NB4 (cell line): ENCODE results near the gene RTP4.

Source experiments
- DNase-seq: peaks from one replicate; pipeline ENCODE4 v3.0.0; 2010; ENCODE audit warnings: low read depth
- H3K4me3 ChIP-seq: one replicate; pipeline ENCODE4 v1.5.1; 2011; ENCODE audit warnings: mild to moderate bottlenecking, low read depth, low read length, moderate library complexity
- MYC ChIP-seq: IDR thresholded peaks from 2 replicates; pipeline ENCODE4 v1.6.1; 2011; ENCODE audit warnings: low read depth, low read length
- POLR2A ChIP-seq: IDR thresholded peaks from 2 replicates; pipeline ENCODE4 v1.6.1; 2011; ENCODE audit warnings: mild to moderate bottlenecking; ENCODE audit not compliant: insufficient read length; ENCODE audit errors: extremely low read depth
- TF ChIP-seq, protein P1 (sequence below): IDR thresholded peaks from one replicate; pipeline ENCODE4 v1.5.1; 2012; ENCODE audit warnings: low read depth, low read length
- TF ChIP-seq, protein P2 (sequence below): IDR thresholded peaks from 2 replicates; pipeline ENCODE4 v1.6.1; 2011; ENCODE audit warnings: low read depth, low read length

The RTP4 gene

DNA sequence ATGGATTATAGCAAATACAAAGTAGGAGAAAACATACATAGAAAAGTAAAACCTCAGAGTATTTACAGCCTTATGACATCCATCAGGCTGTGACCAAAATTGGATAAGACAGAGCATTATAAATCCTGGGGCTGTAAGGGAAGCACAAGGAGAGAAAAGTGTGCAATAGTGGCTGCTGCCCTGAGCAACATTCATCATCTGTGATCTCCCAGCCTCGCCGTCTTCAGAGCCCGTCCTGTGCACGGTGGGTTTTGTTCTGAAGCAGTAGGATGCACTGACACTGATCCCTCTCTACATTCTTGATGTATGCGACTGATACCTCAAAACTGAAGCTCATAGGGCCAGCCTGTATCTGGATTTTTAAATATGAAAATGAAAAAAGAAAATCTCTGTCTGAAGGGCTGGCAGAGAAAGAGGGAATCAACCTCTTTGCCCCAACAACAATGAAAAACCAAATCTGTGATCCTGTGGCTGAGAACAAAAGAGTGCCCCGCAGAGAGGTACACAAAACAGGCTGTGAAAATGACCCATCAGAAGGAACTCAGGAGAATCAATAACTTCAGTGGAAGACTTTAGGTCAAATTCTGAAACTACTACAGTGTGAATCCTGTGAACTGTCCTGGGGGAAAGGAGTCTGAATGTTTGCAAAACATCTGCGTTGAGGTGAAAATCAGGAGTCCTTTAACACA, 8.2 kb upstream of the RTP4 start:
- DNase-seq, result no peak
- no peak overlapping the region for H3K4me3 ChIP-seq
- TF ChIP-seq, protein P1, sequence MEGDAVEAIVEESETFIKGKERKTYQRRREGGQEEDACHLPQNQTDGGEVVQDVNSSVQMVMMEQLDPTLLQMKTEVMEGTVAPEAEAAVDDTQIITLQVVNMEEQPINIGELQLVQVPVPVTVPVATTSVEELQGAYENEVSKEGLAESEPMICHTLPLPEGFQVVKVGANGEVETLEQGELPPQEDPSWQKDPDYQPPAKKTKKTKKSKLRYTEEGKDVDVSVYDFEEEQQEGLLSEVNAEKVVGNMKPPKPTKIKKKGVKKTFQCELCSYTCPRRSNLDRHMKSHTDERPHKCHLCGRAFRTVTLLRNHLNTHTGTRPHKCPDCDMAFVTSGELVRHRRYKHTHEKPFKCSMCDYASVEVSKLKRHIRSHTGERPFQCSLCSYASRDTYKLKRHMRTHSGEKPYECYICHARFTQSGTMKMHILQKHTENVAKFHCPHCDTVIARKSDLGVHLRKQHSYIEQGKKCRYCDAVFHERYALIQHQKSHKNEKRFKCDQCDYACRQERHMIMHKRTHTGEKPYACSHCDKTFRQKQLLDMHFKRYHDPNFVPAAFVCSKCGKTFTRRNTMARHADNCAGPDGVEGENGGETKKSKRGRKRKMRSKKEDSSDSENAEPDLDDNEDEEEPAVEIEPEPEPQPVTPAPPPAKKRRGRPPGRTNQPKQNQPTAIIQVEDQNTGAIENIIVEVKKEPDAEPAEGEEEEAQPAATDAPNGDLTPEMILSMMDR, result no peak
- TF ChIP-seq, protein P2, sequence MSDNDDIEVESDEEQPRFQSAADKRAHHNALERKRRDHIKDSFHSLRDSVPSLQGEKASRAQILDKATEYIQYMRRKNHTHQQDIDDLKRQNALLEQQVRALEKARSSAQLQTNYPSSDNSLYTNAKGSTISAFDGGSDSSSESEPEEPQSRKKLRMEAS, result no peak
- TF ChIP-seq MYC (no peak), POLR2A (no peak)

GRCh38 chr3:187360596-187360995, 7.6 kb upstream of the RTP4 start:
- no peak overlapping the region for H3K4me3 ChIP-seq
- DNase-seq, result no peak

GRCh38 chr3:187361835-187362234, 6.3 kb upstream of the RTP4 start:
- H3K4me3 ChIP-seq, result no peak overlapping the region
- no peak for DNase-seq
- TF ChIP-seq POLR2A (no peak), MYC (no peak)
- TF ChIP-seq, protein P1, result no peak
- TF ChIP-seq, protein P2, result no peak

More at GRCh38 chr3:187360596-187360995, 7.6 kb upstream of the RTP4 start:
- TF ChIP-seq, protein P1, result no peak
- no peak for TF ChIP-seq MYC
- TF ChIP-seq, protein P2, result no peak
- TF ChIP-seq POLR2A, result no peak

DNA sequence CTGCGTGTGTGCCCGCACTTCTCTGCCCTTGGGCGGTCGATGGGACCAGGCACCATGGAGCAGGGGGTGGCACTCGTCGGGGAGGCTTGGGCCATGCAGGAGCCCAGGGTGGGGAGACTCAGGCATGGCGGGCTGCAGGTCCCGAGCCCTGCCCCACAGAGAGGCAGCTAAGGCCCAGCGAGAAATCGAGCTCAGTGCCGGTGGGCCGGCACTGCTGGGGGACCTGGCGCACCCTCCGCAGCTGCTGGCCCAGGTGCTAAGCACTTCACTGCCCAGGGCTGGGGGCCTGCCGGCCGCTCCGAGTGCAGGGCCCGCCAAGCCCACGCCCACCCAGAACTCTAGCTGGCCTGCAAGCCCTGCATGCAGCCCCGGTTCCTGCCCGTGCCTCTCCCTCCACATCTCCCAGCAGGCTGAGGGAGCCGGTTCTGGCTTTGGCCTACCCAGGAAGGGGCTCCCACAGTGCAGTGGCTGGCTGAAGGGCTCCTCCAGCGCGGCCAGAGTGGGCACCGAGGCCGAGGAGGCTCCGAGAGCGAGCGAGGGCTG, 553 bp upstream of the RTP4 start:
- no peak for TF ChIP-seq MYC
- TF ChIP-seq, protein P2, result no peak
- TF ChIP-seq, protein P1, result no peak
- TF ChIP-seq POLR2A, result no peak
- no peak overlapping the region for H3K4me3 ChIP-seq
- no peak for DNase-seq

GRCh38 chr3:187369089-187369447, 883 bp downstream of the RTP4 start:
- TF ChIP-seq POLR2A (no peak), MYC (no peak)
- TF ChIP-seq, protein P2, result no peak
- TF ChIP-seq, protein P1, result no peak
- H3K4me3 ChIP-seq, result no peak overlapping the region
- DNase-seq, result peak; percentile 4
